ENCODE measurements around the gene PCNX2.

PCNX2 gene

GRCh38 chr1:233256789-233257188 lies 38.7 kb downstream of the PCNX2 start:
- DNase-seq: no peak

DNA sequence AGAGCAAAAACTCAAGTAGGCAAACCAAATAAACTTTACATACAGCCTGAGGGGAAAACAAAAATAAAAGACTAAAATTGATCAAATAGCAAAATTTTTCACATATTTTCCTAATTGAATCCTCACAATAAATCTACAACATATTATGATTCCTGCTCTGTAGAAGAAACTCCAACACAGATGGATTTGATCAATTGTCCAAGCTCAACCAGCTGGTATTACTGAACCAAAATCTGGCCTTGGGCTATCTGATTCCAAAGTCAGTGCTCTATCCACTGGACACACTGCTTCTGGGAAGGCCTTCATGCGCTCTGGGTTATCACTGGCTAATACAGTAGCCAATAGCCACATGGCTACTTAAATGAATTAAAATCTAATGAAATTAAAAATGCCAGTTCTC lies 39.3 kb downstream of the PCNX2 start:
- no peak for DNase-seq

- DNase-seq: no peak
These were observed 40.4 kb downstream of the PCNX2 start for GRCh38 chr1:233255145-233255544.

- DNase-seq: no peak
These were observed 41.6 kb downstream of the PCNX2 start for GRCh38 chr1:233253832-233254331.

GRCh38 chr1:233253231-233253831 lies 42.2 kb downstream of the PCNX2 start:
- no peak for DNase-seq

- no peak for DNase-seq
These were observed 43.1 kb downstream of the PCNX2 start for GRCh38 chr1:233252441-233252840.

DNA sequence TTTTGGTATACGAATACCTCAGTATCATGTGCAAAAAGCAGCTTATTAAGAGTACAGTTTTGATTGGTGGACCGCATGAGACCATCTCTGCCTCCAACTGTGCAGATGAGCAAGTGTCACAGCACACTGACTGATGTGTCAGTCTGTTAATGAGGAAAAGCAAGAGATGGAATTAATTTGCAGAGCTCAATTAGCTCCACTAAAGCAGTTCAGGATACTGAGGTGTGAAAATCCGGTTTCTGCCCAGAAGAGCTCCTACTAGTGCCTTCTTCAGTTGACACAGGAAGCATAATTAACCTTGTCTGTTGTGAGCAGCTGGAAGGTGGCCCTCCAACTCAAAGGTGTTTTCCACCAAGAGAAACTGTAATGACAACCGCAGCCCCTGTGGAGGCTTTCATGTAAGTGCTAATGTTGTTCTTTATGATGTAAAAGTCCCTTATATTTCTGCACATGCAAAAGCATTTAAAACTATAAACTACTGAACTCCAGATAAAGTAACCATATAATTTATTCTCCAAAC lies 44.3 kb downstream of the PCNX2 start:
- DNase-seq: no peak

GRCh38 chr1:233248014-233248413 lies 47.5 kb downstream of the PCNX2 start:
- DNase-seq: no peak

- DNase-seq: no peak
These were observed 48.6 kb downstream of the PCNX2 start for GRCh38 chr1:233246965-233247364.

DNA sequence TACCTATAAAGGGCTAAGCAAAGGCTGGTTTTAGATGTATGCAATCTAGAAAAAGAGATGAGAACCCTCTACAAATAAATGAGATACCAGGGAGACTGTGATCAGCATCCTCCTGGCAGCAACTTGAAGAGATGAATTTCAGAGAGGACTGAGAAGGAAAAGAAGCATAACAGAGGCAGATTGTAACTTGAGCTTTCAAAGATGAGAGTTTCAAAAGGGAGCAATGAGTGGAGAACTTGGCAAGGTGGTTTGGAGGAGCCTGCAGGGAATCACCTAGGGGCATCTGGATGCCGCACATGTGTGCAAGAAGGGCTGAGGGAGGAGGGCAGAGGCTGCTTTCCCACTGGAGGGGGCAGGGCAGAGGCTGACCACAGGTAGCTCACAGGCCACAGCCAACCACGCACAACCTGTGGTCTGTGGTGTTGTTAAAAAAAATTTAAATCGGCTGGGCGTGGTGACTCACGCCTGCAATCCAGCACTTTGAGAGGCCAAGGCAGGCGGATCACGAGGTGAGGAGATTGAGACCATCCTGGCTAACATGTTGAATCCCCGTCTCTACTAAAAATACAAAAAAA lies 50.2 kb downstream of the PCNX2 start:
- DNase-seq: no peak

DNA sequence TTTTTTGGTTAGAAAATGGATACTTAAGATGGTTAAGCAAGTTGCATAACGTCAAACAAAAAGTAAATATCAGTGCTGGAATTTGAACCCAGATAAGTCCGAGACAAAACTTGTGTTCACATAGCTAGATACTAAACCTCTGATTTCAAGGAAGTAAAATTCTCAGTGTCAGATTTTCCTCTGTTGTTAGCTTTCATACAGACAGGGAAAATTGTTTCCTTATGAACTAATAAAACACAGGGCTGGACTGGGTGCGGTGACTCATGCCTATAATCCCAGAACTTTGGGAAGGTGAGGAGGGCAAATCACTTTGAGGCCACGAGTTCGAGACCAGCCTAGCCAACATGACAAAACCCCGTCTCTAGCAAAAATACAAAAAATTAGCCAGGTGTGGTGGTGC lies 51.3 kb downstream of the PCNX2 start:
- DNase-seq: no peak

DNA sequence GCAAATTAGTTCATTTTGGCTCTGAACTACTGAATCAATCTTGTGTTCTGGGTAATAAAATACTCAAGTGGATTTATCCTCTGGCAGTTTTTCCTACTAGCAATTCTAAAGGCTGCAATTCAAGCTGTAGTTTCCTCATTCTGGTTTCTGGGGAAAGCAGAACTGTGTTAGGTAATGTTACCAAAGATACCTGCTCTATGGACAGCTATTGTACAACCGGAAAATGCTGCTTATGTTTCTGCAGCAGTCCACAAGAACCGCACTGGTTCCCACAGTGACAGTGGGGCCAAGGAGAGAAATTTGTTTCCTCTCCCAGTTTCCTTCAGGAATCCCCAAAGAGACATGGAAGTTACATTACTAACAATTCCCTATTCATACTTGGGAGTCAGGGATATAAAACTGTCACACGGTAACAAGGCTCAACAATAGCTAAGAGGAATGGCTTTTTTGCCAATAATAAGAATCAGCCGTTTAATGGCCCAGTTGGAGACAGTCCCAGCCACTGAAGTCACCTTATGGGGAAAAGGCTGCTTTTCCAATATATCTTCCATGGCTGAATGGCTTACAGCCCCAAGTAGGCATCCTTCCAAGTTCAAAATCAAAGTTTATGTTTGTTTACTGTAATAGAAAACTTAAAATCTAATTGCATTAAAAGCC lies 52.6 kb downstream of the PCNX2 start:
- DNase-seq: no peak

DNA sequence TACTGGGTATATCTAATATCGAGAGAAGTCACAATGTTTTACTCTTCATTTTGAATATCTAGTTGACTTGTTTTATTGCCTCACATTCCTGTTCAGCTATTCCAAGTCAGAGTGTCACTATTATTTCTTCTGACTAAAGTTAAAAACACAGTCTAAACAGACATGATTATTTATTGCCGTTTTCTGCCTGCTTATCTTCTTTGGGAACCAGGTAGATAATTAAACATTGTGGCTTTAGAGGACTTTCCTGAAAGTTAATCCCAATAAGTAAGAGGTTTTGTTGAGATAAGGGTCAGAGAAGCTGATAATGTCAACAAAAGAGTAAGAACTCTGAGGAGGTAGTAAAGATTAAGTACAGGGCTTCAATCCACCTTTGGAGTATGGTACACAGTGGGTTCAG lies 53.8 kb downstream of the PCNX2 start:
- no peak for DNase-seq

DNA sequence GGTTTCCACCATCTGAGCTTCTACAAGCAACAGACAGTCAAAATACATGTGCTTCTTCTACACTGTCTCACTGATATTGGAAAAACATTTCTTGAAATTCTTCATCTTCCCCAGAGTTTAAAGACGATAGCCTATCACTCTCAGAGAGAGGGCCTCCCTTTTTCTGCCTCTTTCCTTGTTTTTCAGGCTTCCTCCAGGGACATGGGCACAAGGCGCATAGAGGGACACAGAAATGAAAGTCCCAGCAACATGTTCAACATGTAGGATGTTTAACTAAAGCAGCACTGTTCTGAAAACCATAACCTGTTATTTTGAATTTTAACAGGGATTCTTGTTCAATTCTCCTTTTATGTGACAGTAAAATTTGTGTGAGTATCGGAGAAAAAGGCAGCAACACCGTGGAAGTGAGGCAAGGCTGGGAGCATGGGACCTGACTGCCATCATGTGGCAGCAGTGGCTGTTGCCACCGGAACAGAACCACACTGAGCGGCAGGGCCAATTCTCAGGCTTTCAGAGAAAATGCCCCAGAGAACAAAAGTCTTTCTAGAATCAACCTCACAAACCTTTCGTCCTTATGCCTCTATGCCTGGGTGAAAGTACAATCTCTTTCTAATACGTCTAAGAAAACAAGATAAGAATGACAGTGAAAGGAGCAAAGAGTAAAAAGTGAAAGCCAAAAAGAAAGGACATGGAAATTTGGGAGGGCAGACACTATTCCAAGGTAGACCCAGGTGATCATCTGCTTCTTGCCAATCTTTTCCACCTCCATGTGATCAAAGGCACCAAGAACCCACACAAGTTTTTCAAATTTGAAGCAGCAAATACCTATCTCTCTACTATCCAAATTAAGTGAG lies 54.5 kb downstream of the PCNX2 start:
- DNase-seq: no peak

DNA sequence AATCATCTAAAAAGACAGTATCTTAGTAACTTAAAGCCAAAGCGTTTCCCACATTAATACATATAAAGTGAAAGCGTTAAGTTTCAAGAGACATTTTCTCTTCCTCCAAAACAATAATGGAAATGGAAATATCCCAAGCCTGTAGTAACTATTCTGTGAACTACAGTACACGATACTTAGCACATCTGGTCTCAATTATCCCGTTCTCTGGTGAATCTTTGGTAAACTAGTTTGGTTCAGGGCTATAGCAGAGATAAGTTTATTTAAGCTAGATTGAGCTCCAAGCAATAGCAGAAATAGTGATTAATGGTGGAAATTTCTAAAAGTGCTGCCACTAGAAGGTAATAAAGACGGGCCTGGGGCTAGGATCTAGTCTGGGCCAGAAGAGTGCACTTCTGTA lies 55.2 kb downstream of the PCNX2 start:
- no peak for DNase-seq

DNA sequence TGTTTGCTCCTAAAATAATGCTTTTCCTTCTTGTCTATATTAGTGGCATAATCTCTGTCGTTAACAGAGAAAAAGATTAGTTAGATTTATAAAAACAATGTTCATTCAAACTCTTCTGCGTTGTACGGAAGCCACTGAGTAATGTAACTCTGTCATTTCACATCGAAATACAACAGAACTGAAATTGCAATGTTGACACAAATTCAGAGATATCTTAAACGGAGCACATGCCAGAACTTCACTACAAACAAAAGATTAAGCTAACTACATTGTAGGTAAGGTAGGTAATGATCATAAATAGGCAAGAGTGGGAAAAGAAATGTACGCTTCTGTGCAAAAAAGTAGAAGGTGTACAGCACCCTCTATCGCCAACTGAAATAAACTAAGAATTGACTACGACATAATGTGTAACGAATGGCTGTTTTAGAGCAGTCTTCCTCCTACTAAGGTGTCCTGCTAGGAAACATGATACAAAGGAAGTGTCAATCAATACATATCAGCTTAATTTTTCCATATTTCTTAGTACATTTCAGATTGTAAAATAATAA lies 56.6 kb downstream of the PCNX2 start:
- no peak for DNase-seq

- DNase-seq: no peak
These were observed 57.9 kb downstream of the PCNX2 start for GRCh38 chr1:233237647-233238046.

- no peak for DNase-seq
These were observed 62.0 kb downstream of the PCNX2 start for GRCh38 chr1:233233508-233234040.

DNA sequence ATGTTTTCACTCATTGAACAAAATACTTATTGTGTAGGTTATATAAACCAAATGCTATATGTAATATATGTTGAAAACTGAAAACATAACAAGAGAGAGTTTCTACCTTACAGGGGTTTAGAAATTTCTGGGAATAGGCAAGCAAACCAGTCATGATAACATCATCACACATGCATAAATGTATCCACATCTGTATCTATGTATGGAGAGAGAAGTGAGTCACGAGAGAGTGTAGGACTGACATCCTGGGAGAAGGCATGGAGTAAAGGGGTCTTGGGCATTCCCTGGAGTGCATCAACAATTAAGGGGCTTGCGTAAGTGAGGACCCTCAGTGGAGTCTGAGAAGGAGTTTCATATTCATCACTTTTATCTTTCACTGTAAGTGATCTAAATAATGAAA lies 65.5 kb downstream of the PCNX2 start:
- no peak for DNase-seq

GRCh38 chr1:233229288-233229687 lies 66.2 kb downstream of the PCNX2 start:
- no peak for DNase-seq

DNA sequence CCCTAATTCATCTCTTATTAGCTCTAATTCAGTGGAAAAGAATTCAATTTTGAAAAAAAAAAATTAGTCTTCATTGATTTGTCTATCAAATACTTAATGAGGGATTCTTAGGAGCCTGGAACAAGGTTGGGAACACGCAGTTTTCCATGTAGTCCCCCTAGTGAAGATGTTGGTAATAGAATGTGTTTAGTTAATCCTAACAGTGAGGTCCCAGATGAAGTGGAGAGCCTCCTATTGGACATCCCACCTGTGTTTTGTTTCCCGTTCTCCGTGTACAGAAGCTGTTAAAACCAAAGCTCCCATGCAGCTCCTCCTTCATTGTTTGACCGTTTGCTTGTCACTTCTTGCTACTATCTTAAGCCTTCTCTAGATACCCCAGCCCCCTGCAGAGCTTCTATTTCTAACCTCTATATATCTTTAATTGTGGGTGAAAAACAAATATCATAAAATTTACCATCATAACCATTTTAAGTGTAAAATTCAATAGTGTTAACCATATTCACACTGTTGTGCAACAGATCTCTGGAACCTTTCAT lies 67.5 kb downstream of the PCNX2 start:
- DNase-seq: no peak

DNA sequence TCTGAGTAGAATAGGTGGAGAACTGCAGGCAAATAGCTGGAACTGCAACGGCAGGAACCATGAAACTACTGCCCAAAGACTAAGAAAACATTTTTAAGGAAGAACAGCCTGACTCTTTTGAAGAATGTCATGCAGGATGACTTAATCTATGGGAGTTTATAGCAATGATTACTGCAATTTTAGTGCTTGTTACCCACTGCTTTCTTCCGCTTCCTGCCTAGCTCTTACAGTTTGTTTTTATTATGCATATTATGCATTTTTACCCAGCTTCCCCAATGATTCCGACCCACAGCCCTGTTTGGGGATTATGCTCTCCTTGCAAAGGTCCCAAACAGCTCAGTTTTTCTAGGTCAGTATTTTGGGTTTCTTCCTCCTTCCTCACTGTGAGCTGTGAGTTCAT lies 71.2 kb downstream of the PCNX2 start:
- DNase-seq: no peak
